Activated CD4-positive, CD25-positive, alpha-beta regulatory T cell treated with anti-CD3 and anti-CD28 coated beads, Interleukin-2, amount 50 U/mL, for 24 hours (primary cell): ENCODE results near the gene ZNF771.
A peak's percentile ranks its signal among the peaks of the same experiment; 100 is the strongest.
"Not testable (repeated sequence)": the region's sequence is repeated elsewhere in the genome, so short reads cannot be mapped to it uniquely, and the experiment has no call there.

Source experiments
- ATAC-seq, 2 donors: fragments of 150-1000 bp; cut with Tn5 transposase; one replicate each; pipeline ENCODE4 v1.10.0; 2021; ENCODE audit warnings: mild to moderate bottlenecking in 1 of 2, moderate library complexity in 1 of 2

The ZNF771 gene

DNA sequence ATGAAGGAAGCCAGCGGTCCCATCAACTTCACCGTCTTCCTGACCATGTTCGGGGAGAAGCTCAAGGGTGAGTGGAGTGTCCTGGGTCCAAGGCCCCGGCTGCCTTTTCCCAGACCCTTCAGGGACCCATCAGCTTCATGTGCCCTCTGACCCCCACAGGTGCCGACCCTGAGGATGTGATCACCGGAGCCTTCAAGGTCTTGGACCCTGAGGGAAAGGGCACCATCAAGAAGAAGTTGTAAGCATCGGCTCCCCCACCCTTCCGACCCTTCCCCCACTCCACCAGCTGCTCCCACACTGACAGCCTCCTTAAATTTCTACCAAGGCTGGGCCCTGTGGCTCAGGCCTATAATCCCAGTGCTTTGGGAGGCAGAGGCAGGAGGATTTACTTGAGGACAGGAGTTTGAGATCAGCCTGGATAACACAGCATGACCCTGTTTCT lies 30.9 kb upstream of the ZNF771 start:
- no peak for ATAC-seq

DNA sequence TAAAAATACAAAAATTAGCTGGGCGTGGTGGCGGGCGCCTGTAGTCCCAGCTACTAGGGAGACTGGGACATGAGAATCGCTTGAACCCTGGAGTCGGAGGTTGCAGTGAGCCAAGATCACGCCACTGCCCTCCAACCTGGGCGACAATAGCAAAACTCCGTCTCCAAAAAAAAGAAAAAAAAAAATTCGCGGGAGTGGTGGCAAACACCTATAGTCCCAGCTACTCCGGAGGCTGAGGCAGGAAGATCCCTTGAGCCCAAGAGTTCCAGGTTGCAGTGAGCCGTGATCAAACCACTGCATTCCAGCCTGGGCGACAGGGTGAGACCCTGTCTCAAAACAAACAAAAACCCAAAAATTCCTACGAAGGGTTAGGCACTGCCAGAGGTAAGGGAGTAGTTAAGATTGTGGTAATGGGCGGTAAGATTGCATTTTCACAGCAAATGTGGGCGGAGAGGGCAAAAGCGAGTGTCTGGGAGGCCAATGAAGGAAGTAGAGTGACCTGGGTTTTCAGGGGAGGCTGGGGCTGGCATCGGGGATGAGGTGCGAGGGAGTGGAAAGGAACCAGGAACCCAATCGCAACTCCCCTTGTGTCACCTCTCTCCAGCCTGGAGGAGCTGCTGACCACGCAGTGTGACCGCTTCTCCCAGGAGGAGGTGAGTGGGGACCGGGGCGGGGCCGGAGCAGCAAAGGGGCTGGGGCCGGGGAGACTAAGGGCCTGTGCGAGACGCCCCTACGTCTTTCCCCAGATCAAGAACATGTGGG lies 30.2 kb upstream of the ZNF771 start:
- no peak for ATAC-seq

DNA sequence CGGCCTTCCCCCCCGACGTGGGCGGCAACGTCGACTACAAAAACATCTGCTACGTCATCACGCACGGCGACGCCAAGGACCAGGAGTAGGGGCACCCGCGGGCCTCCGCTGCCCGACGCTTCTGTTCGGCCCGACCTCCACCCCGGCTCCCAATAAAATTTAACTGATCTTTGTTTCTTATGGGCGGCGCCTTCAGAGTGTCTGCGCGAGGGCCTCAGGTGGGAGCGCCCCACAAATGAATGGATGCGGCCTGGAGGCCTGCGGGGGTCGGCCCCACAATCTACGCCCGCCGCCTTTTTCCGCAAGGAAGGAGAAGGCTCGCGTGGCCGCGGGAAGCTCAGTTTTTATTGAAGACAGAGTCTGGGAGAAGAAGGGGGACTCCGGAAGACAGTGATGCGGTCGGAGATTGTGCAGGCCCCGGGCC lies 29.6 kb upstream of the ZNF771 start:
- peak; percentile 38 to 40 for ATAC-seq

DNA sequence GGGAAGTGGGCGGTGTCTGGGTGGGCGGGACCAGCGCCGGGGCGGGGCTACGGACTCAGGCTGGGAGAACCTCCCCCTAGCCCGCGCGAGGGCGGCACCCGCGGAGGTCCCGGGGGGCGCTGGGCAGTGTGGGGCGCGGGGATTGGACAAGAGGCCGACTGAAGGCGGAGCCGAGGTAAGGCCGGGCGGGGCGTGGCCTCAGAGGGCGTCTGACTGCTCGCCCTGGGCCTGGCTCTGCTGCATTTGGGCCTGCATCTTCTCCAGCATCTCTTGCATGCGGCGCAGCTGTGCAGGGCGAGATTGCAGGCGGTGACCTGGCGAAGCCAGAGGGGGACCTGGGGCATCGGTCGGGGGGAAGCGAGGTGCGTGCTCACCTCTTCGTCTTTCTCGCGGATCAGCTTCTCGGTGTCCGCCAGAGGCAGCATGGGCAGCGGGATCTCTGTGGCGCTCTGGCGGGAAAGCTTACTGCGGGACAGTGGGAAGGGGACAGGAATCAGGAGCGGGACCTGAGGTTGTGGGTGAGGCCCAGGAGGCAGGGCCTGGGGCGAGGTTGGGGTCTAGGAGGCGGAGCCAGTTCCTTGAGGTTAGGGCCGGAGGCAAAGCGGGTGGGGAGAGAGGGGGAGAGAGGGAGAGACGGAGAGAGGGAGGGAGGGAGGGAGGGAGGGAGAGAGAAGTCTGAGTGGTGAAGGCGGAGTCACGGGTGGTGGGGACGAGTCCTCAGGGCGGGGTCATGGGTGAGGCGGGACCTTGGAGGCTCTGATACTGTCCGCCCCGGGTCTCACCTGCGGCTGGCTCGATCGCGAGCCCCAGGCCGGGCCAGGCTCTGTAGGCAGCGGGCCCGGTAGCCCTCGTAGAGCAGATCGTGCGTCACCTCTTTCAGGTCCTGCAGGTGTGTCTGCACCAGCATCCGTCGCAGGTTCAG lies 28.9 kb upstream of the ZNF771 start:
- peak; percentile 88 to 92 for ATAC-seq

DNA sequence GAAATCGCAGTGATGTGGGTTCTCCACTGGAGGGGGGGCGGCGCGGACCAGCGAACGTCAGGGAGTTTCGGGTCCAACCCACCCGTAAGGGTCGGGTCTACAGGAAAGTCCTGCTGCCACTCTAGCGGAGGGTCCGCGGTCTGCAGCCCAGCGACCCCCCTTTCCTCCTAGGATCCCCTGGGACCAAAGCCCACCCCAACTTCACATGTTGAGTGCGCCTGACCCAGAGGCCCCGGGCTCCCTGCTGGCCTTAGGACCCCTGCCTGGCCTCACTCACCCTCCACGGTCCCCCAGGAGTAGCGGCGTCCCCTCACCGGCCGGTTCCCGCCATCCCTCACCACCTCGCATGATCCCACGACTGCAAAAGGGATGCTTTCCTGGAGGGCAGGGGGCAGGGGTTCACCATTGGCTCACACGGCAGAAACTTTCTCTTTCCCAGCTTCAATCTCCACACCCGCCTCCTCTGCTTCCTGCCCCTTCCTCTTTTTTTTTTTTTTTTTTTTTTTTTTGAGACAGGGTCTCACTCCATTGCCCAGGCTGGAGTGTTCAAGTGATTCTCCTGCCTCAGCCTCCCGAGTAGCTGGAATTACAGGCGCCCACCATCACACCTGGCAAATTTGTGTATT lies 28.1 kb upstream of the ZNF771 start:
- no peak for ATAC-seq

DNA sequence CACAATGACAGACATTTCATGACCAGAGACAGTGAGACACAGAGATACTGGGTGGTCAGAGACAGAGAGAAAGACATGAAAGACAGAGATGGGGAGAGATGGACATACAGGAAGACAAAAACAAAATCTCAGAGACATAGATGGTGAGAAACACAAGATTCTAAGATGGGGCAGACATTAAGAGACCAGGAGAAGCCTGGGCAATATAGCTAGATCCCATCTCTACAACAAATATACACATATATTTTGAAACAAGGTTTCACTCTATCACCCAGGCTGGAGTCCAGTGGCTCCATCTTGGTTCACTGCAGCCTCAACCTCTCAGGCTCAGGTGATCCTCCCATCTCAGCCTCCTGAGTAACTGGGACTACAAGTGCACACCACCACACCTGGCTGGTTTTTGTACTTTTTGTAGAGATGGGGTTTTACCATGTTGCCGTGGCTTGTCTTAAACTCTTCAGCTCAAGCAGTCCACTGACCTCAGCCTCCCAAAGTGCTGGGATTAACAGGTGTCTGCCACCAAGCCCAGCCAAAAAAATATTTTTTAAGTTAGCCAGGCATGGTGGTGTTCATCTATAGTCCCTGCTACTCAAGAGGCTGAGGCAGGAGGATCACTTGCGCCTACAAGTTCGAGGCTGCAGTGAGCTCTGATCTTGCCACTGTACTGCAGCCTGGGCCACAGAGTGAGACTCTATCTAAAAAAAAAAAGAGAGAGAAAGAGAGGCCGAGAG lies 27.2 kb upstream of the ZNF771 start:
- no peak for ATAC-seq

DNA sequence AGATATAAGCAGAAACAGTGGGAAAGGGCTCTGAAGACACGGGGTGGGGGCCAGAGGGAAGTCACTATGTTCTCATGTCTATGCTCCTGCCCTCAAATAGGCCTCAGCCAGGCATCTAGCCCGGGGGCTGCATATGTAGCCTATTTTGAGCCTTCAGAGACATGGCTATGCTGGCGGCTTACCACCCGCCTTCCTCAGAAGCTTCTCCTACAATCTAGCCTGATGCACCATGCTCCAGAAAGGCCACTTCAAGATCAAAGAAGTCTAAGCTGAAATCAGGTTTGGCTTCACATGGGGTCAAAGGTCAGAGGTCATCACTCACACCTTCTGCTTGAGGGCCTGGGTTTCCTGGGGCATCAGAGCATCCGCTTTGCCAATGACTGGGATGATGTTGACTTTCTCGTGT lies 26.6 kb upstream of the ZNF771 start:
- no peak for ATAC-seq

DNA sequence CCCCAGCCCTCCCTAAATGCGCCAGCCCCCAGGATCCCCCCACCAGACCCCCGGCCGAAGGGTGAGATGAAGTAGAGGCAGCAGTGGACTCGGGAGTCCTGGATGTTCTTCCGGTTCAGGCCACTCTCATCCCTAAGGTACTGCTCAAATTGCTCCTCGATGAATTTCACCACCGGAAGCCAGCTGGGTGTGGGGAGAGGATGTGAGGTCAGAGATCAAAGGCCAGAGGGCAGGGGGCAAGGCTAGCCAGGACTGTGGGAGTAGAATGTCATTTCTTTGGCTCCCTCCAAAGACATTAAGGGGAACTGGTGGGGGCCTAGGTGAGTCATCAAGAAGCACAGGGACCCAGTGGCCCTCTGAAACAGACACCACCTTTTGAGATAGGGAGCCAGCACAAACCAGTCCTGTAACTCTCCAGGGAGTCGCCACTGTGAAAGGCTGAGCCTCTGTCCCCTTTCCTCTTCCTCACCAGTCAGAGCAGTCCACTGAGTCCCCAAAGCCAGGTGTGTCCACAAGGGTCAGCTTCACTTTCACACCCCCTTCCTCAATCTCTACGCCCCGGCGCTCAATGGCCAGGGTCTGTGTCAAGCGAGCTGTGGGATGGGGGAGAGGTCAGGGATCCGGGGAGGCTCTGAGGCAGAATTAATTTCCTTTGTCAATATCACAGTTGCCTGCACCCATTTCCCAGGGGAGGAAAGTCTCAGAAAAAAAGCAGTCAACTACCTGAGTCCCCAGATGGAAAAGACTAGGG lies 25.9 kb upstream of the ZNF771 start:
- no peak for ATAC-seq

DNA sequence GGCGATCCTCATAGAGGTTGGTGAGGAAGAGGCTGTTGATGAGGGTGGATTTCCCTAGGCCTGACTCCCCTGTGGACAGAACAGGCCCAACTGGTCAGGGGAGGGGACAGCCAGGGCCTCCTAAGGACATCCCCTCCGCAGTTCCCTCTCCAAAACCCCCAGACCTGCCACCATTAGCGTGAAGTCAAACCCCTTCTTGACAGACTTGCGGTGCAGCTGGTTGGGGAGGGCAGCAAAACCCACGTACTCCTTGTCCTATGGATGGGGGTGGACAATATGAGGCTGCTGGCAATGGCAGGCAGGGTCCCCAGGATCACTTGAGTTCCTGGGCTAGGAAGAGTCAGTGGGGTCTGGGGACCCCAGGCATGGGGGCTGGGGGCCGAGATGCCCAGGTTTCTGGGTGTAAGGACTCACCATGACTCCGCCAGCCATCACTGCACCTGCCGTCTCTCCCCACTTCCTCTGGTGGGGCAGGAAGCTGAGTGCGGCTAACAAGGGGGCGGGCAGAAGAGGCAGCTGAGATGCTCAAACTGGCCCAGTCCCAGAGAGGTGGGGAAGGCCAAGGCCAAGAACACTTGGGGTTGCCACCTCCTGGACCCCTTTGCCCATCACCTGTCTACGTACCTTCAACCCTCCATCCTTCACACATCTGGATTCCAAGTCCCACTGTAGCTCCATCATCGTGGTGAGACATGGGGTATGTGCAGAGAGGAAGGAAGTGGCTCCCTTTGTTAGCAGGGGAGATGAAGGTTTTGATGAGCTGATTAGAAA lies 25.1 kb upstream of the ZNF771 start, which contains the start of gene SEPTIN1:
Gene SEPTIN1 (minus strand): TSS at position 451 of the 771 bp plus-strand sequence. CDS start 19 bp downstream, at position 432.
- ATAC-seq: peak; percentile 39 to 50

DNA sequence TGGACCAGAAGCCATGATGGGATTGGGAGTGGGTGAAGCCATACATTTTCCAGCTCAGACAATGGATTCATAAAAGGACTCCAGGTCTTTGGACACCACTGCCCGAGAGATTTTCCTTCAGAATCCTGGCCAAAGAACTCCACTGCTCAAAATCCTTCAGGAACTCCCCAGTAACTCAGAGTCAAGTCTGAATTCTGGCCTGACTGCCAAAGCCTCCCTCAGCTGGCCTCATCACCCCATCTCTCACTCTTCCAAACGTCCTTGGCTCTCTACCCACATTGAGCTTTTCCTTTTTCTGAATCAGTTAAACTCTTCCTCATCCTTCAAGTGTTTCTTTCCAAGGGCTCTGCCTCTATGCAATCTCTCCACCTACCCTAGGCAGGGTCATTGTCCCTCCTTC lies 23.9 kb upstream of the ZNF771 start:
- no peak for ATAC-seq

DNA sequence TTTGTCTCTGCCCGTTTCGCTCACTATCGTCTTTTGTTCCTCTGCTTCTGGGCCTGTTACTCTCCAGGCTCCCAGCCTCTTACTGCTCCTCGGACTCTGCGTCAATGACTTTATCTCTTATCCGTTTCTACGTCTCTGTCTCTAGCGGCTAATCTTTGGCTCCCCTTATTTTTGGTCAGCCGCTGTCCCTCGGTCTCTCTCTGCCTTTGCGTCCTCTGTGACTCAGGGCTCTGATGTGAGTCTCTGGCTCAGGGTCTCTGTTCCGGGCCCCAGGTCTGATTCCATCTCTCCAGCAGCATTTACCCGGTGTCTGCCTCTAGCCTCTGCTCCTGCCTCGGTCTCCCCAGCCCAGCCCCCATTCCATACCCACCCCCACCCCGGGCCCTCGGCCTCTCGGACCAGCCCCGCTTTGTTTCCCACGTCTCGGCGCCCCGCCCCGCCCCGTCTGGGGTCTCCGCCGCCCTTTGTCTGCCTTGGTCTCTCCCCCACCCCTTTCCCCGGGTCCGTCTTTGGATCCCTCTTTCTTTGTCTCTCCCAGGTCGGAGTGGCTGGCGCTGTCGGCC lies 12.7 kb upstream of the ZNF771 start:
- no peak for ATAC-seq

DNA sequence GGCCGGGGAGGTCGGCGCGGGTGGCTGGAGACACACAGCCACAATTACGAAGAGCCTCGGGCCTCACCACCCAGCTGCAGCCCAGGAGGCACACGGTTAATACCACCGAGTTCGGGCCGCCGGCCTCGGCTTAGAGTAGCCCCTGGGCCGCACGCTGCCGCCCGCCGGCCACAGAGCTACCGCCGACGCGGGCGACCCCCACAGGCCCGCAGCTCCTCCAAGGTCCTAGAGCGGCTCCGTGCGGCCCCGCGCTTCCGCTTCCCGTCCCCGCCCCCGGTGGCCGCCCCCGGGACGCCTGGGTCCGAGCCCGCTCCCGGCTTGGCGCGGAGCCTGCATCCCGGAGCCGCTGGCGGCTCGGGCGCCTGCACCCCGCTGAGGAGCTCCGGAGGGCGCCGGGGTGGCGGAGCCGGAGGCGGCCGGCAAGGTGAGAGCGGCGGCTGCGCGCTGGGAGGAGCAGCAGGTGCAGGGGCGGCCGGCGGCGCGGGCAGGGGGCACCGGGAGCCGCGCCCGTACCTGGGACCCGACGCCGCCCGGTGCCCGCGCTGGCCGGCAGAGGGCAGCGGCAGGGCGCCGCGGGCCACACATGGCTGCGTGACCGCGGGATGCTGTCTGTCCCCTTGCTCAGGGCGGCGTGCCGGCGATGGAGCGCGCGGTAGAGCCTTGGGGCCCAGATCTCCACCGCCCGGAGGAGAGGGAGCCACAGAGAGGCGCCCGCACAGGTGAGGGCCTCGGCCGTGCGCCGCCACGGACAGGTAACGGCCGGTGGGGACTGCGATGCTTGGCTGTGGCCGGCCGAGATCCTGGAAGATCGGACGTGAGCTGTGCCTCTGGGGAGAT lies 12.0 kb upstream of the ZNF771 start, which contains the start of gene ZNF48:
Gene ZNF48 (plus strand): TSS at position 266 of the 837 bp plus-strand sequence. CDS start 375 bp downstream, at position 641.
- peak; percentile 80 to 82 for ATAC-seq

DNA sequence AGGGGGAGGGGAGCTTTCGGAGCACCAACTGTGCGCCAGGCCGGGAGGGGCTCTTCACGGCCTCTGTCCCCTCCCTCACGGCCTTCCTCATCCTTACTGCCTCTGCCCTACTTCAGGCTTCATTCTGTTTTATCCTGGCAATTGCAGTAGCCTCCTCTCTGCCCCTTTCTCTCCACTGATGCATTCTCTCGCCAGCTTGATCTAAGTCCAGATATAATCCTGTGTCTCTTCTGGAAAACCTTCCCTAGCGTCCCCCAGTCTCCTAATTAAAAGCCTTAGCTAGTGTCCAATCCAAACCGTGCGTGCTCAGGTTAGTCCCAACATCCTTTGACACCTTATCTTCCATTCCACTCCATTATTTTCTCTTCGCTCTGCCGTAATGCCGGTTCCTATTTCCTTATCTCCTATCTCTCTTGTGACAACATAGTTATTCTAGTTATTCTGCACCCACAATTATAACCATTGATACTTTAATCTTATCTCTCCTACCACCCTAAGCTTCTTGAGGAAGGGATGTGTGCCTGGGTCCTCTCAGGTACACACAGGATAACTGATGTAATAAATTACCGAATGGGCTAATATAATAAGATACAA lies 11.3 kb upstream of the ZNF771 start:
- peak in 1 of 2 donors; percentile 8 for ATAC-seq

DNA sequence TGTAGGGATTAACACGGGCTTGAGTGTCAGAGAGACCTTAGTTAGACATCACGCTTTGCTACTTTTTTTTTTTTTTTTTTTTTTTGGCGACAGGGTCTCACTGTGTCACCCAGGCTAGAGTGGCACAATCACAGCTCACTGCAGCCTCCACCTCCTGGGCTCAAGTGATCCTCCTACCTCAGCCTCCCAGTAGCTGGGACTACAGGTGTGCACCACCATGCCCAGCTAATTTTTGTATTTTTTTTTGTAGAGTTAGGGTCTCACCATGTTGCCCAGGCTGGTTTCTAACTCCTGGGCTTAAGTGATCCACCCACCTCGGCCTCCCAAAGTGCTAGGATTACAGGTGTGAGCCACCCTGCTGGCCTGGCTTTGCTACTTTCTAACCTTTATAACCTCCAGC lies 10.8 kb upstream of the ZNF771 start:
- not testable (repeated sequence) for ATAC-seq

DNA sequence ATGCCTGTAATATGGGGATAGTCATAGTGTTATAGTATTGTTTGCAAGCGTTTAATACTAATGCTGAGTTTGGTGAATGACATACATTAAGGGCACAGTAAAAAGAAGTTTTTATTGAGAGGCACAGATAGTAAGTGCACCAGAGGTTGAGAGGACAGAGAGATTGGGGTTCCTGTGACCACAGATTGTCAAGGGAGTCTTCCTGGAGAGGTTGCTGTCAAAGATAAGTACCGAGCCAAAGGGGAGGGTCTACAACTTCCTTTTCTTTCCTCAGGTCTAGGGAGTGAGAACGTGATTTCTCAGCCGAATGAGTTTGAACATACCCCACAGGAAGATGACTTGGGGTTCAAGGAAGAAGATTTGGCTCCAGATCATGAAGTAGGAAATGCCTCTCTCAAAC lies 10.3 kb upstream of the ZNF771 start:
- no peak for ATAC-seq

DNA sequence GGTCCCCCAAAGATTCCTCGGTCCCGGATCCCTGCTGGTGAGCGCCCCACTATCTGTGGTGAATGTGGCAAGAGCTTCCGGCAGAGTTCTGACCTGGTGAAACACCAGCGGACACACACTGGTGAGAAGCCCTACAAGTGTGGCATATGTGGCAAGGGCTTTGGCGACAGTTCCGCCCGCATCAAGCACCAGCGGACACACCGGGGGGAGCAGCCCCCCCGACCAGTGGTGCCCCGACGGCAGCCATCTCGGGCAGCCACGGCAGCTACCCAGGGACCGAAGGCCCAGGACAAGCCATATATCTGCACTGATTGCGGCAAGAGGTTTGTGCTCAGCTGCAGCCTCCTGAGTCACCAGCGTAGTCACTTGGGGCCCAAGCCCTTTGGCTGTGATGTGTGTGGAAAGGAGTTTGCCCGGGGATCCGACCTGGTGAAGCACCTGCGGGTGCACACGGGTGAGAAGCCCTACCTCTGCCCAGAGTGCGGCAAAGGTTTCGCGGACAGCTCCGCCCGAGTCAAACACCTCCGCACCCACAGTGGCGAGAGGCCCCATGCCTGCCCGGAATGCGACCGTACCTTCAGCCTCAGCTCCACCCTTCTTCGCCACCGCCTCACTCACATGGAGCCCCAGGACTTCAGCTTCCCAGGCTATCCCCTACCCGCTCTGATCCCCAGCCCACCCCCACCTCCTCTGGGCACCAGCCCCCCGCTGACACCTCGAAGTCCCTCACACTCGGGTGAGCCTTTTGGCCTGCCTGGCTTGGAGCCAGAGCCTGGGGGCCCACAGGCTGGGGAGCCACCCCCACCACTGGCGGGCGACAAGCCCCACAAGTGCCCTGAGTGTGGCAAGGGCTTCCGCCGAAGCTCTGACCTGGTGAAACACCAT lies 9.4 kb upstream of the ZNF771 start:
- no peak for ATAC-seq

DNA sequence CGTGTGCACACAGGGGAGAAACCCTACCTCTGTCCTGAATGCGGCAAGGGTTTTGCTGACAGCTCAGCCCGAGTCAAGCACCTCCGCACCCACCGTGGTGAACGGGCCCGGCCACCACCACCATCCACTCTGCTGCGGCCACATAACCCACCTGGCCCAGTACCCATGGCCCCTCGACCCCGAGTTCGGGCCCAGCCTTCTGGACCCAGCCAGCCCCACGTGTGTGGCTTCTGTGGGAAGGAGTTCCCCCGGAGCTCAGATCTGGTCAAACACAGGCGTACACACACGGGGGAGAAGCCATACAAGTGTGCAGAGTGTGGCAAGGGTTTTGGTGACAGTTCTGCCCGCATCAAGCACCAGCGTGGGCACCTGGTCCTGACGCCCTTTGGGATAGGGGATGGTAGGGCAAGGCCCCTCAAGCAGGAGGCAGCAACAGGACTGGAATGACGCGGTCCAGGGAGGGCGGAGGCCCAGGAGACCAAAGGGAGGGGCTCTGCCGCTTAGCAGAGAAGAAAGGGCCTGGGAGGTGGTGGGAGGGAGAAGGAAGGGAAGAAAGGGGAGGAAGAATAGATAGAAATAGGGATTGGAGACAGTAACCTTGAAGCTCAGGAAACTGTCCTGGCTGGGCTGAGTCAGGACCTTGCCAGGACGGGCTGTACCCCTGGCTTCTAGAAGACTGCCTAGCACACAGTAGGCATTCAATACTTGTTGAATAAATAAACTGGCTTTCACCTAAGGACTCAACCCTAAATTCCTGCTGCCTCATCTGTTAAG lies 8.6 kb upstream of the ZNF771 start:
- no peak for ATAC-seq
